Mammary epithelial cell (primary cell): ENCODE data around the gene ERGIC1.

ENCODE experiments used
- CTCF ChIP-seq, 2 donors: IDR thresholded peaks in 1 of 2; conservative IDR thresholded peaks in 1 of 2; 2 replicates each; pipeline ENCODE4 v1.5.1; 2011 to 2012; ENCODE audit warnings: inconsistent platforms in 2 of 2, low read length in 2 of 2, mild to moderate bottlenecking in 2 of 2, control low read depth in 1 of 2, low read depth in 1 of 2; ENCODE audit not compliant: insufficient read depth in 1 of 2; ENCODE audit errors: extremely low read depth in 1 of 2
- EZH2 ChIP-seq: IDR thresholded peaks from 2 replicates; pipeline ENCODE4 v1.6.1; 2012; ENCODE audit warnings: low read length, inconsistent platforms, borderline replicate concordance

GRCh38 chr5:172872997-172873491, 39.0 kb downstream of the ERGIC1 start:
- no peak for TF ChIP-seq CTCF (conservative IDR thresholded peaks at IDR 0.05 in 1 of 2, IDR thresholded peaks at IDR 0.05 in 1 of 2; ENCODE audit: extremely low read depth in 1 of 2, insufficient read depth in 1 of 2, low read depth in 1 of 2, low read length in 2 of 2)
- no peak for TF ChIP-seq EZH2
